Lung (tissue), 12 donors: ENCODE results near the gene PPP2R3A. TPM values are rescaled to one million over a fixed set of nuclear protein-coding genes. Genes with fewer than 3 reads are reported as not detected.

Experiments
- ATAC-seq: fragments of 200-7000 bp; cut with Tn5 transposase; one replicate; pipeline ENCODE4 v1.9.1; 2020; ENCODE audit warnings: moderate number of reproducible peaks; ENCODE audit not compliant: insufficient read depth, low FRiP score
- DNase-seq, 3 donors: peaks; one replicate each; pipeline ENCODE4 v3.0.0-alpha.2; 2013 to 2017
- H3K27ac ChIP-seq, 2 donors: one replicate each; pipeline ENCODE4 v1.5.1; 2013; ENCODE audit warnings: mild to moderate bottlenecking in 2 of 2, moderate library complexity in 2 of 2, control low read depth in 1 of 2, inconsistent platforms in 1 of 2, low read depth in 1 of 2, low read length in 1 of 2
- H3K27me3 ChIP-seq, 3 donors: one replicate each; pipeline ENCODE4 v1.5.1; 2013; ENCODE audit warnings: low read length in 2 of 3; ENCODE audit not compliant: control insufficient read depth in 3 of 3, insufficient read depth in 3 of 3
- H3K36me3 ChIP-seq, 4 donors: one replicate each; pipeline ENCODE4 v1.5.1; 2013; ENCODE audit warnings: low read length in 4 of 4, mild to moderate bottlenecking in 1 of 4, moderate library complexity in 1 of 4; ENCODE audit not compliant: control insufficient read depth in 4 of 4, insufficient read depth in 4 of 4
- H3K4me1 ChIP-seq, 5 donors: one replicate each; pipeline ENCODE4 v1.5.1; 2013; ENCODE audit warnings: low read length in 5 of 5, mild to moderate bottlenecking in 2 of 5, moderate library complexity in 1 of 5; ENCODE audit not compliant: control insufficient read depth in 5 of 5, insufficient read depth in 5 of 5
- H3K4me3 ChIP-seq: one replicate; pipeline ENCODE4 v1.5.1; 2013; ENCODE audit warnings: mild to moderate bottlenecking, control low read depth, moderate library complexity
- H3K9ac ChIP-seq, 2 donors: one replicate each; pipeline ENCODE4 v1.5.1; 2013; ENCODE audit warnings: low read length in 2 of 2, control low read depth in 1 of 2; ENCODE audit not compliant: insufficient read depth in 1 of 2
- H3K9me3 ChIP-seq, 4 donors: one replicate each; pipeline ENCODE4 v1.5.1; 2013; ENCODE audit warnings: low read length in 3 of 4, mild to moderate bottlenecking in 1 of 4, moderate library complexity in 1 of 4; ENCODE audit not compliant: control insufficient read depth in 4 of 4, insufficient read depth in 3 of 4
- CTCF ChIP-seq: IDR thresholded peaks from 2 replicates; pipeline ENCODE4 v1.5.1; 2012; ENCODE audit warnings: mild to moderate bottlenecking; ENCODE audit errors: control extremely low read depth, extremely low read depth
- WGBS, 2 donors: extraction: QIAGEN DNeasy Blood & Tissue Kit; methylation state at CpG; one replicate each; pipeline ENCODE4 v1.1.7; 2013; 5-methylcytosine and 5-hydroxymethylcytosine counted together
- polyA plus RNA-seq, 2 donors: library from polyadenylated mRNA; stranded (reverse); fragments of 200-250 nt; gene quantifications; one replicate each; pipeline ENCODE4 v1.2.1, GENCODE V29; 2013
- total RNA-seq, 2 donors: library from RNA; depleted of rRNA in 1 of 2; stranded (reverse); fragments of >200 nt in 1 of 2; gene quantifications; one replicate each; pipeline ENCODE4 v1.2.1, GENCODE V29; 2014 to 2021
- donor health status: control.
- donor health status: control.
- donor health status: Bipolar disorder and iron deficiency.
- donor health status: healthy.
- donor health status: DM: yes; HTN: yes; CAD: no.

The PPP2R3A gene
- total and polyA plus RNA-seq, 4 donors, result 1.6 to 17.0 (median 4.6) TPM

DNA sequence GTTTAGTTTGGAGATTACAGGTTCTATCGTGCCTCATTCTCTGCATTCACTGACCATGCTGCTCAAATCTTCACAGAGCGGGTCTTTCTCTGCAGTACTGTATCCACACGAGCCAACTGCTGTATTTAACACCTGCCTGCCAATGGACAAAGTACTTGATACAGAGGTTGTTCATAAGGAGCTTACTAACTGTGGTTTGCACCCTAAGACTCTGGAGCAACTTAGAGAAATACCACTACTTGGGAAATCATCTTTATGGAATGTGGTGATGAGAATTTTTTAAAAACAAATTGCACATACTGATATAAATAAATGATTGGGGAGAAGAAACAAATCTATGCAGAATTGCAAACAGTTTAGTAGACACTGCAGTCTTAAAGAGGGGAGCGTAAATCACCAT lies 90.0 kb downstream of the PPP2R3A start:
- no peaks in the 10 kb centered on the region for H3K4me1 ChIP-seq
- H3K27me3 ChIP-seq, result no peaks in the 10 kb centered on the region
- ATAC-seq, result no peak
- H3K9ac ChIP-seq, result no peak overlapping the region
- H3K4me3 ChIP-seq, result no peak overlapping the region
- DNase-seq, result no peak
- 83 to 85% methylated on average over 4 of the region's 4 CpGs for WGBS, 2 donors
- TF ChIP-seq CTCF, result no peak
- H3K36me3 ChIP-seq, result peaks cover 0 to 8% (median 6%) of the 10 kb centered on the region in 4 donors
- no peaks in the 10 kb centered on the region for H3K9me3 ChIP-seq
- H3K27ac ChIP-seq, result no peak overlapping the region

DNA sequence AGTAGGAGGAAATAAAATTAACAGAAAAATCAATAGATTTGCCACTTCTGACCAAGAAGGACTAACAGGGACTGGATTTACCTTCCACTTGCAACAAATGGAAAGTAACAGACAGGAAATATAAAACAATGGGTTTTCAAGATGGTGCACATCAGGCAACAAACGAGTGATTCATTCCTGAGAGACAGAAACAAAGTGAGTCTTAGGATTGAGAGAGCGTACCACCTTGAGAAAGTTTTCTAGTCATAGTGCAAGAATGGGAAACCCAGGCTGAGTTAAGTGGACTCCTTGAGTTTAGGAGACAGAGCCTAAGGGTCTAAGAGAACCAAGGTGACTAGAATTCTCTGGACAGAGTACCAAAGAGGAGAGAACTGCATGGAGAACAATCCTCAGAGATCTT lies 101.7 kb downstream of the PPP2R3A start:
- Histone ChIP-seq H3K4me3 (no peak overlapping the region), H3K36me3 (peaks cover 0 to 6% (median under 1%) of the 10 kb centered on the region in 4 donors), H3K9ac (no peak overlapping the region), H3K9me3 (no peaks in the 10 kb centered on the region), H3K27me3 (no peaks in the 10 kb centered on the region), H3K27ac (no peak overlapping the region), H3K4me1 (peaks cover 0 to 11% (median 0%) of the 10 kb centered on the region in 5 donors)
- no peak for DNase-seq
- ATAC-seq, result no peak
- no peak for TF ChIP-seq CTCF
- 82 to 87% methylated on average over 2 of the region's 2 CpGs for WGBS, 2 donors

GRCh38 chr3:136068708-136069107 lies 103.2 kb downstream of the PPP2R3A start:
- Histone ChIP-seq H3K9me3 (no peaks in the 10 kb centered on the region), H3K9ac (no peak overlapping the region), H3K27me3 (no peaks in the 10 kb centered on the region), H3K4me3 (no peak overlapping the region), H3K36me3 (peaks cover 0 to 6% (median under 1%) of the 10 kb centered on the region in 4 donors), H3K27ac (peak overlapping the region in 1 of 2 donors; percentile 33), H3K4me1 (peaks cover 0 to 11% (median 0%) of the 10 kb centered on the region in 5 donors)
- ATAC-seq (no peak), DNase-seq (no peak)
- no peak for TF ChIP-seq CTCF
- WGBS, 2 donors, result 91% methylated on average over 5 of the region's 5 CpGs

GRCh38 chr3:136069933-136070332 lies 104.4 kb downstream of the PPP2R3A start:
- DNase-seq, result no peak
- Histone ChIP-seq H3K4me3 (no peak overlapping the region), H3K4me1 (peaks cover 0 to 17% (median 0%) of the 10 kb centered on the region in 5 donors), H3K27ac (no peak overlapping the region), H3K9ac (no peak overlapping the region), H3K9me3 (no peaks in the 10 kb centered on the region), H3K36me3 (peaks cover 0 to 6% (median under 1%) of the 10 kb centered on the region in 4 donors), H3K27me3 (no peaks in the 10 kb centered on the region)
- TF ChIP-seq CTCF, result no peak
- ATAC-seq, result no peak
- 74 to 81% methylated on average over 5 of the region's 5 CpGs for WGBS, 2 donors
